Mucosa of descending colon (tissue), 3 donors: ENCODE measurements around the gene CUEDC2. TPM values are rescaled to one million over a fixed set of nuclear protein-coding genes. Genes with fewer than 3 reads are reported as not detected.
A peak's percentile ranks its signal among the peaks of the same experiment; 100 is the strongest.

Experiments used
- ATAC-seq: fragments of 200-7000 bp; cut with Tn5 transposase; one replicate; pipeline ENCODE4 v1.9.1; 2020; ENCODE audit warnings: mild to moderate bottlenecking, moderate library complexity
- DNase-seq, 3 donors: peaks; one replicate each; pipeline ENCODE4 v3.0.0-alpha.2; 2020
- H3K36me3 ChIP-seq: fragments of 200-600 bp; one replicate; pipeline ENCODE4 v1.8.0; 2021; ENCODE audit warnings: low read depth, mild to moderate bottlenecking
- H3K4me1 ChIP-seq: fragments of 200-600 bp; one replicate; pipeline ENCODE4 v1.8.0; 2021; ENCODE audit warnings: low read depth, mild to moderate bottlenecking
- H3K4me3 ChIP-seq: fragments of 200-600 bp; one replicate; pipeline ENCODE4 v1.8.0; 2021; ENCODE audit warnings: mild to moderate bottlenecking
- H3K9me3 ChIP-seq: fragments of 200-600 bp; one replicate; pipeline ENCODE4 v1.8.0; 2021; ENCODE audit warnings: mild to moderate bottlenecking
- CTCF ChIP-seq: fragments of 200-600 bp; IDR thresholded peaks from one replicate; pipeline ENCODE4 v1.8.0; 2022; ENCODE audit warnings: antibody characterized with exemption, mild to moderate bottlenecking
- intact Hi-C, 2 donors: fragments of 100-400 bp; cut with DNase I in 1 of 2; cut with micrococcal nuclease in 1 of 2; formaldehyde crosslinking; loops; one replicate each; pipeline versions ENCODE4 v1.11.0 to v1.11.1; 2022; cut with DNase I, micrococcal nuclease
- total RNA-seq, 3 donors: library from RNA; stranded (reverse); fragmentation: NEBNext Ultra II Directional in 2 of 3; extraction: Animal tissue kit (Norgen Biotek cat#: 25700) in 2 of 3; gene quantifications; one replicate each; pipeline versions ENCODE4 v1.2.1 to v1.2.4, GENCODE V29; 2021 to 2023
- donor health status: DM: no; HTN: no; CAD: no; lungs with moderate emphysema.
- donor health status: DM: no; HTN: no; CAD: no.
- donor health status: DM: no; HTN: yes; CAD: no.

CUEDC2 gene
- total RNA-seq, 3 donors from 2014 or later, result 26.6 to 51.9 (median 29.2) TPM

DNA sequence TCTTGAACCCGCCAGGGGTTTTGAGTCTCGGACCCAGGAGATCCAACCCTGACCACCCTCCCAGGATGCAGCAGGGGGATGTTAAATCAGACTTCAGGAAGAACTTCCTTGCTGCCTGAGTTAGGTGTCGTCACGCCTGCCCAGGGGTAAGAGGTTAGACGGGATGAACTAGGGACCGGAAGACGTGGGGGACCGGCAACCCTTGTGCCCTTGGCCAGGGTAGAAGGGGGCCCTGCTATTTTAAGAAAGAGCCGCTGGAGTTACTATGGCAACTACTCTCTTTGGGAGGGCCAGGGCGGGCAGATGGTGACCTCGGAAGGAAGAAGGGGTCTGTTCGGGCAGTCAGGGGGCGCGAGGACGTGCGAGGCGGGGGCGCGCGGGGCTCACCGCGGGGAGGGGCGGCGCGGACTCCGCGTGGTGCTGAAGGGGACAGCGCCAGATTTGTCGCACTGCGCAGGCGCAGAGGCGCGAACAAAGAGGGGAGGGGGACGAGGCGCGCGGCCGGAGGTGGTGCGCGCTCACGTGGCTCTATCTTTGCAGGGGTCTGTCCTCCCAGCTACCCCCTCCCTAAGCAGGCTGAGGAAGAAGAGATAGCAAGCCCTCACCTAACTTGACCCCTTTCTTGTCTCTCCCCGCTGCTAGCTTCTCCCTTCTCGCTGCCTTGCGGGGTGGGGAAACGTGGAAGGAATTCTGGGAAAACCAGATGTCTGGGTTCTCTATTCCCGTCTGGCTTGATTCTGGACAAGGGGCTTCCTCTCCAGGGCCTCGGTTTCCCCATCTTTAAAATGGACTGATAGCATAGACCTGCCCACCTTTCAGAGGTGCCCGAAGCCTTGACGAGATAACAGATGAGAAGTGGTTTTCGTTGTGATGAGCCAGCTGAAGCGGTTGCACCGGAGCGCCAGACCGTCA lies 12.8 kb downstream of the CUEDC2 start:
- peak; percentile 63 to 76 (median 76) for DNase-seq
- no peak for TF ChIP-seq CTCF
- Histone ChIP-seq H3K4me1 (peaks cover 27% of the 10 kb centered on the region), H3K4me3 (no peak overlapping the region), H3K36me3 (no peaks in the 10 kb centered on the region), H3K9me3 (no peaks in the 10 kb centered on the region)
- no peak for ATAC-seq
- intact Hi-C loops, result no loop called here

DNA sequence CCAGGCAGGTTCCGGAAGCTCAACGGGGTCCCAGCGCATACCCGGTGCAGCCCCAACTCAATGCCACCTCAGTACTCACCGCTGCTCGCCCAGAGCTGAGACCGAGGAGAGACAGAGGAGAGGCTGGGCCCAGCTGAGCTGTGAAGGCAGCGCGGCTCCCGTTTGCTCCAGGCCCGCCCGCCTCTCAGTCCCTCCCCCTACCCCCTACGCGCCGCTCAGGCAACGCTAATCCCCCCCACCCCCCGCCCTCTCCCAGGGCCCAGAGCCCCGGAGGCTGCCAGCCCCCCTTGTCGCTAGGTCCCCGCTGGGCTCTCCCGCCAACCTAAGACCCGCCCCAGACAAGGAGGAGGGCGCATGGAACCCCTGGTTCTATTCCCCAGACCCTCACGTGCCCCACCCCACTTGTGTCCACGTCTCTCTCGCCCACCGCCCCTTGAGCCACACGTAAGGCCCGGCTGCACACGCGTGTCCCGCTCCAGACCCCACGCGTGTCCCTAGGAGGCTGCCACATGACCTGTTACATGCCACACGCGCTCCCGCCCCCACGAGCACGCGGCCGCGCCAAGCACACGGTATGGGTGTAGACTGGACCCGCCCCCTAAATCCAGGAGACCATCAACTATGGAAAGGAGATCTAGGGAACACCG lies 13.6 kb downstream of the CUEDC2 start, which contains the start of gene PSD:
Gene PSD, minus strand, starts transcription at position 164 of the 647 bp plus-strand sequence. CDS start 1,747 bp downstream, outside the sequence.
- H3K36me3 ChIP-seq, result no peaks in the 10 kb centered on the region
- intact Hi-C loops, result no loop called here
- TF ChIP-seq CTCF, result no peak
- ATAC-seq (no peak), DNase-seq (peak in 1 of 3 donors; percentile 55)
- no peaks in the 10 kb centered on the region for H3K9me3 ChIP-seq
- H3K4me3 ChIP-seq, result no peak within 1 kb of the TSS
- H3K4me1 ChIP-seq, result peaks cover 27% of the 10 kb centered on the region

GRCh38 chr10:102416695-102417094 lies 15.7 kb downstream of the CUEDC2 start:
- peaks cover 14% of the 10 kb centered on the region for H3K4me1 ChIP-seq
- no peak for TF ChIP-seq CTCF
- intact Hi-C loops, result no loop called here
- no peak for ATAC-seq
- DNase-seq, result peak in 1 of 3 donors; percentile 52
- no peaks in the 10 kb centered on the region for H3K9me3 ChIP-seq
- no peaks in the 10 kb centered on the region for H3K36me3 ChIP-seq
- no peak overlapping the region for H3K4me3 ChIP-seq

- no peaks in the 10 kb centered on the region for H3K36me3 ChIP-seq
- intact Hi-C loops, result no loop called here
- H3K4me1 ChIP-seq, result peaks cover 14% of the 10 kb centered on the region
- no peak for TF ChIP-seq CTCF
- H3K9me3 ChIP-seq, result no peaks in the 10 kb centered on the region
- no peak for ATAC-seq
- no peak overlapping the region for H3K4me3 ChIP-seq
- DNase-seq, result peak in 1 of 3 donors; percentile 38
These were observed 16.1 kb downstream of the CUEDC2 start for GRCh38 chr10:102416283-102416682.

DNA sequence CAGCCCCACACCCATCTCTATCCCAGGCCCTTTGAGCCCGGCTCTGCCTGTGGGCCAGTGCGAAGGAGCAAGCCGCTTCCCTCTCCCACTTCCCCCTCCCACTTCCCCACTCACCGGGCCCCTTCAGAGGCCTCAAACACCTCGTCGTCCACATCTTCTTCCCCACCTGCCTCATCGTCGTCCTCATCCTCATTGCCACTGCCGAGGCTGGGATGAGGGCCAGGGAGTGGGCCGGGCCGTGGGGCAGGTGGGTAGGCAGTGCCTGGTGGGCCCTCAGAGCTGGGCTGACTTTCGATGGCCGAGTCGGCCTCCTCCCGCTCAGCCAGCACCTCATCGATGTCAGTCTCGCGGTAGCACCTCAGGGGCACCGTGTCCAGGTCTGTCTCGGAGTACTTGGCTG lies 17.6 kb downstream of the CUEDC2 start:
- DNase-seq, result no peak
- no peak for ATAC-seq
- intact Hi-C loops, result no loop called here
- Histone ChIP-seq H3K4me3 (no peak overlapping the region), H3K36me3 (no peaks in the 10 kb centered on the region), H3K9me3 (no peaks in the 10 kb centered on the region), H3K4me1 (peaks cover 9% of the 10 kb centered on the region)
- no peak for TF ChIP-seq CTCF
